NK-92 (cell line): Measurements from ENCODE around the gene DCLK1.

ENCODE experiments used
- DNase-seq: peaks from one replicate; lab custom pipeline; 2025; ENCODE audit not compliant: unreplicated experiment; lab: John Stamatoyannopoulos, UW

The DCLK1 gene

GRCh38 chr13:35792911-35793310 is 338.3 kb downstream of the DCLK1 start:
- DNase-seq, result no peak

- no peak for DNase-seq
Measured at GRCh38 chr13:35792021-35792420, 339.2 kb downstream of the DCLK1 start.

- DNase-seq, result no peak
Measured at GRCh38 chr13:35791184-35791851, 339.9 kb downstream of the DCLK1 start.

- DNase-seq, result no peak
Measured at GRCh38 chr13:35789335-35790165, 341.6 kb downstream of the DCLK1 start.

- DNase-seq, result no peak
Measured at GRCh38 chr13:35787937-35788336, 343.2 kb downstream of the DCLK1 start.

- no peak for DNase-seq
Measured at GRCh38 chr13:35785576-35786303, 345.4 kb downstream of the DCLK1 start.

- DNase-seq, result no peak
Measured at GRCh38 chr13:35784286-35784951, 346.8 kb downstream of the DCLK1 start.

GRCh38 chr13:35782793-35783192 is 348.4 kb downstream of the DCLK1 start:
- no peak for DNase-seq

- DNase-seq, result no peak
Measured at GRCh38 chr13:35781036-35782000, 349.9 kb downstream of the DCLK1 start.

- no peak for DNase-seq
Measured at GRCh38 chr13:35780613-35781012, 350.6 kb downstream of the DCLK1 start.

GRCh38 chr13:35771898-35772297 is 359.3 kb downstream of the DCLK1 start:
- no peak for DNase-seq

GRCh38 chr13:35770756-35771297 is 360.4 kb downstream of the DCLK1 start:
- DNase-seq, result no peak

- no peak for DNase-seq
Measured at GRCh38 chr13:35769812-35770211, 361.4 kb downstream of the DCLK1 start.

GRCh38 chr13:35768551-35768950 is 362.6 kb downstream of the DCLK1 start:
- DNase-seq, result no peak

GRCh38 chr13:35768073-35768472 is 363.1 kb downstream of the DCLK1 start:
- DNase-seq, result no peak

GRCh38 chr13:35767256-35767976 is 363.8 kb downstream of the DCLK1 start:
- DNase-seq, result no peak

- no peak for DNase-seq
Measured at GRCh38 chr13:35766663-35767062, 364.5 kb downstream of the DCLK1 start.

GRCh38 chr13:35765941-35766340 is 365.2 kb downstream of the DCLK1 start:
- DNase-seq, result no peak

GRCh38 chr13:35765366-35765765 is 365.8 kb downstream of the DCLK1 start:
- DNase-seq, result no peak
